Activated naive CD8-positive, alpha-beta T cell (primary cell): ENCODE results near the gene EVL.
A peak's percentile ranks its signal among the peaks of the same experiment; 100 is the strongest.

ENCODE experiments used
- H3K27ac Mint-ChIP-seq: one replicate; pipeline ENCODE4 v1.8.0; 2021; ENCODE audit warnings: mixed read lengths
- H3K27me3 Mint-ChIP-seq: one replicate; pipeline ENCODE4 v1.8.0; 2021; ENCODE audit warnings: mixed read lengths
- H3K36me3 Mint-ChIP-seq: one replicate; pipeline ENCODE4 v1.8.0; 2021; ENCODE audit warnings: mixed read lengths
- H3K4me1 Mint-ChIP-seq: one replicate; pipeline ENCODE4 v1.8.0; 2021; ENCODE audit warnings: low read depth, mixed read lengths
- H3K4me3 Mint-ChIP-seq: one replicate; pipeline ENCODE4 v1.8.0; 2021; ENCODE audit warnings: mild to moderate bottlenecking, mixed read lengths
- H3K9me3 Mint-ChIP-seq: one replicate; pipeline ENCODE4 v1.8.0; 2021; ENCODE audit warnings: low read depth, mixed read lengths

Gene EVL

GRCh38 chr14:100140452-100141078 is 75.3 kb downstream of the EVL start:
- Mint-ChIP-seq H3K27ac (peak overlapping the region; percentile 28), H3K4me1 (peaks cover 8% of the 10 kb centered on the region), H3K9me3 (no peaks in the 10 kb centered on the region), H3K4me3 (no peak overlapping the region), H3K27me3 (no peaks in the 10 kb centered on the region), H3K36me3 (no peaks in the 10 kb centered on the region)

- no peaks in the 10 kb centered on the region for H3K36me3 Mint-ChIP-seq
- no peaks in the 10 kb centered on the region for H3K9me3 Mint-ChIP-seq
- H3K4me3 Mint-ChIP-seq: no peak overlapping the region
- H3K27me3 Mint-ChIP-seq: no peaks in the 10 kb centered on the region
- peaks cover 8% of the 10 kb centered on the region for H3K4me1 Mint-ChIP-seq
- H3K27ac Mint-ChIP-seq: no peak overlapping the region
Measured at GRCh38 chr14:100141098-100141497, 75.9 kb downstream of the EVL start.

GRCh38 chr14:100142073-100143040 is 77.1 kb downstream of the EVL start:
- peaks cover 17% of the 10 kb centered on the region for H3K4me1 Mint-ChIP-seq
- no peaks in the 10 kb centered on the region for H3K9me3 Mint-ChIP-seq
- no peak overlapping the region for H3K4me3 Mint-ChIP-seq
- H3K27me3 Mint-ChIP-seq: no peaks in the 10 kb centered on the region
- peak overlapping the region; percentile 75 for H3K27ac Mint-ChIP-seq
- H3K36me3 Mint-ChIP-seq: no peaks in the 10 kb centered on the region

GRCh38 chr14:100143523-100143922 is 78.3 kb downstream of the EVL start:
- H3K36me3 Mint-ChIP-seq: no peaks in the 10 kb centered on the region
- H3K4me3 Mint-ChIP-seq: no peak overlapping the region
- H3K4me1 Mint-ChIP-seq: peaks cover 26% of the 10 kb centered on the region
- no peak overlapping the region for H3K27ac Mint-ChIP-seq
- no peaks in the 10 kb centered on the region for H3K9me3 Mint-ChIP-seq
- no peaks in the 10 kb centered on the region for H3K27me3 Mint-ChIP-seq

- Mint-ChIP-seq H3K9me3 (no peaks in the 10 kb centered on the region), H3K4me1 (peaks cover 26% of the 10 kb centered on the region), H3K27me3 (no peaks in the 10 kb centered on the region), H3K4me3 (no peak overlapping the region), H3K36me3 (no peaks in the 10 kb centered on the region), H3K27ac (no peak overlapping the region)
Measured at GRCh38 chr14:100143934-100144333, 78.7 kb downstream of the EVL start.

GRCh38 chr14:100144645-100144995 is 79.4 kb downstream of the EVL start:
- Mint-ChIP-seq H3K27me3 (no peaks in the 10 kb centered on the region), H3K4me1 (peaks cover 24% of the 10 kb centered on the region), H3K9me3 (no peaks in the 10 kb centered on the region), H3K36me3 (no peaks in the 10 kb centered on the region), H3K27ac (no peak overlapping the region), H3K4me3 (no peak overlapping the region)

- Mint-ChIP-seq H3K4me1 (peaks cover 23% of the 10 kb centered on the region), H3K27ac (peak overlapping the region; percentile 22), H3K36me3 (no peaks in the 10 kb centered on the region), H3K27me3 (no peaks in the 10 kb centered on the region), H3K9me3 (no peaks in the 10 kb centered on the region), H3K4me3 (no peak overlapping the region)
Measured at GRCh38 chr14:100144996-100145646, 79.9 kb downstream of the EVL start.

- Mint-ChIP-seq H3K27me3 (no peaks in the 10 kb centered on the region), H3K4me3 (no peak overlapping the region), H3K9me3 (no peaks in the 10 kb centered on the region), H3K27ac (peak overlapping the region; percentile 22), H3K36me3 (no peaks in the 10 kb centered on the region), H3K4me1 (peaks cover 20% of the 10 kb centered on the region)
Measured at GRCh38 chr14:100145682-100146464, 80.7 kb downstream of the EVL start.

- H3K27ac Mint-ChIP-seq: peak overlapping the region; percentile 84
- no peaks in the 10 kb centered on the region for H3K9me3 Mint-ChIP-seq
- H3K27me3 Mint-ChIP-seq: no peaks in the 10 kb centered on the region
- H3K4me3 Mint-ChIP-seq: no peak overlapping the region
- peaks cover 20% of the 10 kb centered on the region for H3K4me1 Mint-ChIP-seq
- H3K36me3 Mint-ChIP-seq: no peaks in the 10 kb centered on the region
Measured at GRCh38 chr14:100146531-100147091, 81.4 kb downstream of the EVL start.

GRCh38 chr14:100147181-100147631 is 82.0 kb downstream of the EVL start:
- Mint-ChIP-seq H3K27ac (peak overlapping the region; percentile 84), H3K9me3 (no peaks in the 10 kb centered on the region), H3K27me3 (no peaks in the 10 kb centered on the region), H3K4me3 (peak overlapping the region; percentile 78), H3K4me1 (peaks cover 19% of the 10 kb centered on the region), H3K36me3 (no peaks in the 10 kb centered on the region)

GRCh38 chr14:100147691-100148464 is 82.7 kb downstream of the EVL start:
- Mint-ChIP-seq H3K4me3 (peak overlapping the region; percentile 62), H3K27ac (peak overlapping the region; percentile 70), H3K36me3 (no peaks in the 10 kb centered on the region), H3K9me3 (no peaks in the 10 kb centered on the region), H3K4me1 (peaks cover 18% of the 10 kb centered on the region), H3K27me3 (no peaks in the 10 kb centered on the region)

GRCh38 chr14:100148837-100149731 is 83.9 kb downstream of the EVL start:
- Mint-ChIP-seq H3K36me3 (no peaks in the 10 kb centered on the region), H3K27me3 (no peaks in the 10 kb centered on the region), H3K4me3 (no peak overlapping the region), H3K9me3 (no peaks in the 10 kb centered on the region), H3K27ac (no peak overlapping the region), H3K4me1 (peaks cover 18% of the 10 kb centered on the region)
